HepG2 (cell line): ENCODE data around the gene CNPPD1. TPM values are rescaled to one million over a fixed set of nuclear protein-coding genes. Genes with fewer than 3 reads are reported as not detected.
A peak's percentile ranks its signal among the peaks of the same experiment; 100 is the strongest.

Experiments used
- ADNP ChIP-seq: sonication (generic); formaldehyde crosslinking; IDR thresholded peaks from 2 replicates; pipeline ENCODE4 v1.4.0; 2020; ENCODE audit warnings: missing genetic modification reagents
- ESRRA ChIP-seq: sonication (generic); formaldehyde crosslinking; IDR thresholded peaks from 2 replicates; pipeline ENCODE4 v1.5.1; 2020; ENCODE audit warnings: mild to moderate bottlenecking, low read depth, missing genetic modification reagents
- GATA4 ChIP-seq: sonication (generic); IDR thresholded peaks from 2 replicates; pipeline ENCODE4 v1.6.1; 2016; ENCODE audit warnings: antibody characterized with exemption, low read depth, borderline replicate concordance
- GFI1 ChIP-seq: sonication (generic); formaldehyde crosslinking; IDR thresholded peaks from 2 replicates; pipeline ENCODE4 v1.5.0; 2020; ENCODE audit warnings: missing genetic modification reagents, mild to moderate bottlenecking, borderline replicate concordance
- HIVEP1 ChIP-seq: sonication (generic); formaldehyde crosslinking; IDR thresholded peaks from 2 replicates; pipeline ENCODE4 v1.4.0; 2020; ENCODE audit warnings: mild to moderate bottlenecking, missing genetic modification reagents
- HNF4A ChIP-seq: sonication (generic); formaldehyde crosslinking; IDR thresholded peaks from 2 replicates; pipeline ENCODE4 v1.4.0; 2020; ENCODE audit warnings: missing genetic modification reagents
- HOXA5 ChIP-seq: sonication (generic); formaldehyde crosslinking; IDR thresholded peaks from 2 replicates; pipeline ENCODE4 v1.4.0; 2020; ENCODE audit warnings: missing genetic modification reagents
- JUND ChIP-seq: sonication (generic); formaldehyde crosslinking; IDR thresholded peaks from 2 replicates; pipeline ENCODE4 v1.8.0; 2022; ENCODE audit warnings: mild to moderate bottlenecking, missing genetic modification reagents
- MTF2 ChIP-seq: sonication (generic); formaldehyde crosslinking; IDR thresholded peaks from 2 replicates; pipeline ENCODE4 v1.5.0; 2020; ENCODE audit warnings: missing genetic modification reagents, borderline replicate concordance
- NCOA2 ChIP-seq: sonication (generic); formaldehyde crosslinking; IDR thresholded peaks from 2 replicates; pipeline ENCODE4 v1.8.0; 2022; ENCODE audit warnings: inconsistent platforms
- NFATC3 ChIP-seq: sonication (generic); formaldehyde crosslinking; IDR thresholded peaks from 2 replicates; pipeline ENCODE4 v1.5.1; 2020; ENCODE audit warnings: mild to moderate bottlenecking, missing genetic modification reagents
- PPARG ChIP-seq: conservative IDR thresholded peaks from 2 replicates; pipeline ENCODE4 v1.6.1; 2016; ENCODE audit warnings: missing biosample characterization, missing genetic modification reagents
- RARA ChIP-seq: IDR thresholded peaks from 2 replicates; pipeline ENCODE4 v1.6.1; 2016; ENCODE audit warnings: missing genetic modification reagents, missing compliant biosample characterization
- SIX1 ChIP-seq: sonication (generic); formaldehyde crosslinking; IDR thresholded peaks from 2 replicates; pipeline ENCODE4 v1.4.0; 2020; ENCODE audit warnings: missing genetic modification reagents, borderline replicate concordance
- SOX5 ChIP-seq: IDR thresholded peaks from 2 replicates; pipeline ENCODE4 v1.6.1; 2016; ENCODE audit warnings: borderline replicate concordance
- TBL1XR1 ChIP-seq: fragments of 150-350 bp; IDR thresholded peaks from 2 replicates; pipeline ENCODE4 v1.6.1; 2014; ENCODE audit warnings: borderline replicate concordance, low read length; ENCODE audit not compliant: partially characterized antibody
- ZC3H13 ChIP-seq: sonication (generic); formaldehyde crosslinking; IDR thresholded peaks from 2 replicates; pipeline ENCODE4 v1.8.1; 2023; ENCODE audit warnings: mild to moderate bottlenecking, missing genetic modification reagents, moderate library complexity
- ZFP37 ChIP-seq: sonication (generic); formaldehyde crosslinking; IDR thresholded peaks from 2 replicates; pipeline ENCODE4 v1.4.0; 2020; ENCODE audit warnings: missing genetic modification reagents, borderline replicate concordance
- ZNF367 ChIP-seq: sonication (generic); formaldehyde crosslinking; IDR thresholded peaks from 2 replicates; pipeline ENCODE4 v1.4.0; 2020; ENCODE audit warnings: missing genetic modification reagents, borderline replicate concordance
- ZNF441 ChIP-seq: sonication (generic); formaldehyde crosslinking; IDR thresholded peaks from 2 replicates; pipeline ENCODE4 v1.7.0; 2021; ENCODE audit warnings: missing genetic modification reagents, borderline replicate concordance
- ZNF446 ChIP-seq: sonication (generic); formaldehyde crosslinking; IDR thresholded peaks from 2 replicates; pipeline ENCODE4 v1.5.0; 2020; ENCODE audit warnings: mild to moderate bottlenecking, missing genetic modification reagents
- ZNF552 ChIP-seq: sonication (generic); formaldehyde crosslinking; IDR thresholded peaks from 2 replicates; pipeline ENCODE4 v1.9.0; 2022; ENCODE audit warnings: missing genetic modification reagents, mild to moderate bottlenecking, borderline replicate concordance
- ZNF563 ChIP-seq: sonication (generic); formaldehyde crosslinking; IDR thresholded peaks from 2 replicates; pipeline ENCODE4 v1.8.0; 2022; ENCODE audit warnings: mild to moderate bottlenecking, moderate library complexity, missing genetic modification reagents
- ZNF569 ChIP-seq: sonication (generic); formaldehyde crosslinking; IDR thresholded peaks from 2 replicates; pipeline ENCODE4 v1.5.0; 2020; ENCODE audit warnings: mild to moderate bottlenecking, missing genetic modification reagents, moderate library complexity, borderline replicate concordance
- ZNF709 ChIP-seq: sonication (generic); formaldehyde crosslinking; IDR thresholded peaks from 2 replicates; pipeline ENCODE4 v1.5.0; 2020; ENCODE audit warnings: mild to moderate bottlenecking, missing genetic modification reagents
- ZNF781 ChIP-seq: sonication (generic); formaldehyde crosslinking; IDR thresholded peaks from 2 replicates; pipeline ENCODE4 v1.5.1; 2020; ENCODE audit warnings: borderline replicate concordance, mild to moderate bottlenecking, missing genetic modification reagents; ENCODE audit errors: not compliant biosample characterization
- polyA plus RNA-seq, 8 experiments: library from polyadenylated mRNA; depleted of rRNA in 3 of 8; stranded (reverse) in 7 of 8; unstranded in 1 of 8; fragments of >200 nt; fragmentation: Illumina TruSeq in 4 of 8; extraction: Trizol in 4 of 8; gene quantifications; 2 replicates each; pipeline versions ENCODE4 v1.2.1 to v1.2.3, GENCODE V29; 2011 to 2016; ENCODE audit warnings: low read depth in 4 of 8, missing spikeins in 1 of 8, mixed read lengths in 1 of 8; ENCODE audit not compliant: insufficient read depth in 1 of 8
- total RNA-seq, 5 experiments: library from RNA; depleted of rRNA; stranded (reverse); fragments of >200 nt; fragmentation: Illumina TruSeq; extraction: Trizol; gene quantifications; 2 replicates each; pipeline ENCODE4 v1.2.3, GENCODE V29; 2016; ENCODE audit warnings: low read depth in 1 of 5
- TF ChIP-seq, protein P1 (sequence below): sonication (generic); formaldehyde crosslinking; IDR thresholded peaks from 2 replicates; pipeline ENCODE4 v1.4.0; 2020; ENCODE audit warnings: missing genetic modification reagents
- TF ChIP-seq, protein P2 (sequence below): sonication (generic); formaldehyde crosslinking; IDR thresholded peaks from 2 replicates; pipeline ENCODE4 v1.4.0; 2020; ENCODE audit warnings: missing genetic modification reagents

The CNPPD1 gene
- total and polyA plus RNA-seq, 2 of the 13 experiments (the other 11 are each of a cell fraction or from before 2014, with no cell fraction given) = 35.5 to 49.4 TPM

GRCh38 chr2:219207884-219208740, 31.4 kb upstream of the CNPPD1 start (continued):
- peak; percentile 82; the same call in 1 of the 2 replicates for TF ChIP-seq ZNF552 (CRISPR knock-in tag)
- no peak for TF ChIP-seq ZNF446 (CRISPR knock-in tag)
- no peak for TF ChIP-seq ZNF367 (CRISPR knock-in tag)
- peak; percentile 85 for TF ChIP-seq ESRRA (CRISPR knock-in tag)
- TF ChIP-seq RARA = peak; percentile 81
- no peak for TF ChIP-seq NFATC3 (CRISPR knock-in tag)
- TF ChIP-seq ZNF569 (CRISPR knock-in tag) = no peak
- peak; percentile 77; the same call in 1 of the 2 replicates for TF ChIP-seq SOX5 (CRISPR knock-in tag)
- no peak for TF ChIP-seq ZNF781
- no peak for TF ChIP-seq HIVEP1 (CRISPR knock-in tag)
- TF ChIP-seq, protein P1, sequence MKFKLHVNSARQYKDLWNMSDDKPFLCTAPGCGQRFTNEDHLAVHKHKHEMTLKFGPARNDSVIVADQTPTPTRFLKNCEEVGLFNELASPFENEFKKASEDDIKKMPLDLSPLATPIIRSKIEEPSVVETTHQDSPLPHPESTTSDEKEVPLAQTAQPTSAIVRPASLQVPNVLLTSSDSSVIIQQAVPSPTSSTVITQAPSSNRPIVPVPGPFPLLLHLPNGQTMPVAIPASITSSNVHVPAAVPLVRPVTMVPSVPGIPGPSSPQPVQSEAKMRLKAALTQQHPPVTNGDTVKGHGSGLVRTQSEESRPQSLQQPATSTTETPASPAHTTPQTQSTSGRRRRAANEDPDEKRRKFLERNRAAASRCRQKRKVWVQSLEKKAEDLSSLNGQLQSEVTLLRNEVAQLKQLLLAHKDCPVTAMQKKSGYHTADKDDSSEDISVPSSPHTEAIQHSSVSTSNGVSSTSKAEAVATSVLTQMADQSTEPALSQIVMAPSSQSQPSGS = peak; percentile 63
- TF ChIP-seq ZNF709 (CRISPR knock-in tag) = no peak
- TF ChIP-seq ZFP37 (CRISPR knock-in tag) = 0 out of 2 replicates have a peak, but pooled peaks have one; percentile 19
- no peak for TF ChIP-seq ZNF441 (CRISPR knock-in tag)
- TF ChIP-seq GFI1 (CRISPR knock-in tag) = peak; percentile 75; the same call in 1 of the 2 replicates
- TF ChIP-seq TBL1XR1 = no peak
- TF ChIP-seq GATA4 = 0 out of 2 replicates have a peak, but pooled peaks have one; percentile 29
- peak; percentile 68; the same call in 1 of the 2 replicates for TF ChIP-seq ZC3H13 (CRISPR knock-in tag)
- TF ChIP-seq ZNF563 (CRISPR knock-in tag) = no peak
- TF ChIP-seq MTF2 (CRISPR knock-in tag) = no peak
- TF ChIP-seq JUND (CRISPR knock-in tag) = peak; percentile 53; the same call in 1 of the 2 replicates
- TF ChIP-seq HNF4A (CRISPR knock-in tag) = peak; percentile 98
- 0 out of 2 replicates have a peak, but pooled peaks have one; percentile 55 for TF ChIP-seq SIX1
- TF ChIP-seq ADNP (CRISPR knock-in tag) = no peak
- TF ChIP-seq HOXA5 = peak; percentile 79; the same call in 1 of the 2 replicates
- peak; percentile 75 for TF ChIP-seq NCOA2 (CRISPR knock-in tag)
- TF ChIP-seq, protein P2, sequence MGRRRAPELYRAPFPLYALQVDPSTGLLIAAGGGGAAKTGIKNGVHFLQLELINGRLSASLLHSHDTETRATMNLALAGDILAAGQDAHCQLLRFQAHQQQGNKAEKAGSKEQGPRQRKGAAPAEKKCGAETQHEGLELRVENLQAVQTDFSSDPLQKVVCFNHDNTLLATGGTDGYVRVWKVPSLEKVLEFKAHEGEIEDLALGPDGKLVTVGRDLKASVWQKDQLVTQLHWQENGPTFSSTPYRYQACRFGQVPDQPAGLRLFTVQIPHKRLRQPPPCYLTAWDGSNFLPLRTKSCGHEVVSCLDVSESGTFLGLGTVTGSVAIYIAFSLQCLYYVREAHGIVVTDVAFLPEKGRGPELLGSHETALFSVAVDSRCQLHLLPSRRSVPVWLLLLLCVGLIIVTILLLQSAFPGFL (CRISPR knock-in tag) = no peak
- peak; percentile 88 for TF ChIP-seq PPARG (CRISPR knock-in tag)
